ENCODE measurements around the gene PIGS. TPM values are rescaled to one million over a fixed set of nuclear protein-coding genes. Genes with fewer than 3 reads are reported as not detected.

The PIGS gene
- total RNA-seq, 1 donor from 2014 or later = 63.1 TPM

DNA sequence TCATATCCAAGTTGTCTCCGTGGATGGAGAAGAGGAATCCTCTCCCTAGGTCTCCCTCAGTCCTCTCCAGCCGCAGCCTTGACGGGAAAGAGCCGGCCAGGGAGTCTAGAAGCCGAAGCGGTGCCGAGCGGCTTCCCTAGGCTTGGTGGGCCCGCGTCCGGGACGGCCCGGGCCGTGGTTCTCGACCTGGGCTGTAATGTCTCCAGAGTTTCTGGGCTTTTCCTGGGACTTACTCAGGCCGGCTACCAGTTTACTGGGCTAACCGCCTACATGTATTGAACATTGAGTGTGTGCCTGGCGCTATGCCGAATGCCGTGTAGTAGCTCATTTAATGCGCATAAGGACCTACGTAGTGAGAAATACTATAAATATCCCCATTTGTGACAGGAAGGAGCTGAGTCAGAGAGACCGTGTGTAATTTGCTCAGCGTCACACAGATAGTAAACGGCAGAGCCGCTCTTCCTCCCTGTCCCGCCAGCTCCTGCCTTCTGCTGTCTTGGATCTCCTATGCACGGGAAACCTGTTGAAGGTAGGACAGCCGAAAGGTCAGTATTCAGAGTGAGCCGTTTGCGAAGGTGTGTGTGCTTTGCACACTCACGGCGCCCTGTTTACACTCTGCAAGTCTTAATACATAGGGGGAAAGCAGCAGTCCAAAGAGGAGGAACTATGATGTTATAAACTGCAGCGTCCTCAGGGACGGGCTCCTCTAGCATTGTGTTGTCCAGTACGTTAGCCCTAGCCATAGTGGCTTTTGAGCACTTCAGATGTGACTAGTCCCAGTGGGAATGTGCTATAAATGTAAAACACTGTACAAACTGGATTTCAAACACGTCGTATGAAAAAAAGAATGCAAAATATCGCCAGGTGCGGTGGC lies 28.2 kb upstream of the PIGS start:
- Mint-ChIP-seq H3K4me3 (ENCODE audit: unreplicated experiment) (peak overlapping the region; percentile 94), H3K36me3 (ENCODE audit: unreplicated experiment) (no peaks in the 10 kb centered on the region), H3K4me1 (ENCODE audit: low read depth, unreplicated experiment) (peaks cover 9% of the 10 kb centered on the region), H3K27ac (ENCODE audit: unreplicated experiment) (peak overlapping the region; percentile 90), H3K27me3 (ENCODE audit: unreplicated experiment) (peaks cover 2% of the 10 kb centered on the region), H3K9me3 (ENCODE audit: unreplicated experiment) (peaks cover 3% of the 10 kb centered on the region)
- no peak for DNase-seq
- TF ChIP-seq, protein P1, sequence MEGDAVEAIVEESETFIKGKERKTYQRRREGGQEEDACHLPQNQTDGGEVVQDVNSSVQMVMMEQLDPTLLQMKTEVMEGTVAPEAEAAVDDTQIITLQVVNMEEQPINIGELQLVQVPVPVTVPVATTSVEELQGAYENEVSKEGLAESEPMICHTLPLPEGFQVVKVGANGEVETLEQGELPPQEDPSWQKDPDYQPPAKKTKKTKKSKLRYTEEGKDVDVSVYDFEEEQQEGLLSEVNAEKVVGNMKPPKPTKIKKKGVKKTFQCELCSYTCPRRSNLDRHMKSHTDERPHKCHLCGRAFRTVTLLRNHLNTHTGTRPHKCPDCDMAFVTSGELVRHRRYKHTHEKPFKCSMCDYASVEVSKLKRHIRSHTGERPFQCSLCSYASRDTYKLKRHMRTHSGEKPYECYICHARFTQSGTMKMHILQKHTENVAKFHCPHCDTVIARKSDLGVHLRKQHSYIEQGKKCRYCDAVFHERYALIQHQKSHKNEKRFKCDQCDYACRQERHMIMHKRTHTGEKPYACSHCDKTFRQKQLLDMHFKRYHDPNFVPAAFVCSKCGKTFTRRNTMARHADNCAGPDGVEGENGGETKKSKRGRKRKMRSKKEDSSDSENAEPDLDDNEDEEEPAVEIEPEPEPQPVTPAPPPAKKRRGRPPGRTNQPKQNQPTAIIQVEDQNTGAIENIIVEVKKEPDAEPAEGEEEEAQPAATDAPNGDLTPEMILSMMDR (IDR thresholded peaks at IDR 0.05; ENCODE audit: partially characterized antibody, unreplicated experiment) = no peak

DNA sequence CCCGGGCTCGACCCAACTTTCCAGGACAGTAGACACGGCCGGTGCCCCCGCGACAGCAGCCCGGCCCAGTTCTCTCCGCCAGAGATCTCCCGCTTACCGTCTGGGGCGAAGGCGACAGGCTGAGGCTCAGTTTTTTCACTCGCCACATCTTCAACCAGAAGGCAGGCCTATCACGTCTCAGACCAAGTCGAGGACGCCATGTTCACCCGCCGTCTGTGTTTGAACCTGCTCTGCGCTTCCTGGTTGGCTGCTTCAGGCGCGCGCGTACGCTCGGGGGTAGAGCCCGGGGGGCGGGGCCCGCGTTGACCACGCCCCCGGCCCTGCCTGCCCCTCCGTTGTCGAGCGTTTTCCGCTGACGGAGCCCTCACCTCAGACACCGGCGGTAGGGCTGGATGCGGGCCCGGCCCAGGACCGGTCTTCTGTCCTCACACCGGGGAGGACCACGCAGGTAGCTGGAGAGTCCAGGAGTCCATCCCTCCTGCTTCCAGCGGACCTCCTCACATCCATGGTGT lies 27.5 kb upstream of the PIGS start, which contains the start of gene SPAG5:
TSS of gene SPAG5 (minus strand) at position 227 of the 512 bp plus-strand sequence. CDS start at position 148, 79 bp downstream.
- peaks cover 2% of the 10 kb centered on the region for H3K27me3 Mint-ChIP-seq (ENCODE audit: unreplicated experiment)
- H3K4me1 Mint-ChIP-seq (ENCODE audit: low read depth, unreplicated experiment) = peaks cover 9% of the 10 kb centered on the region
- peak within 1 kb of the TSS; percentile 94 for H3K4me3 Mint-ChIP-seq (ENCODE audit: unreplicated experiment)
- DNase-seq = peak; percentile 95
- peak within 1 kb of the TSS; percentile 90 for H3K27ac Mint-ChIP-seq (ENCODE audit: unreplicated experiment)
- H3K9me3 Mint-ChIP-seq (ENCODE audit: unreplicated experiment) = peaks cover 3% of the 10 kb centered on the region
- H3K36me3 Mint-ChIP-seq (ENCODE audit: unreplicated experiment) = no peaks in the 10 kb centered on the region
- TF ChIP-seq, protein P1 (IDR thresholded peaks at IDR 0.05; ENCODE audit: partially characterized antibody, unreplicated experiment) = no peak

DNA sequence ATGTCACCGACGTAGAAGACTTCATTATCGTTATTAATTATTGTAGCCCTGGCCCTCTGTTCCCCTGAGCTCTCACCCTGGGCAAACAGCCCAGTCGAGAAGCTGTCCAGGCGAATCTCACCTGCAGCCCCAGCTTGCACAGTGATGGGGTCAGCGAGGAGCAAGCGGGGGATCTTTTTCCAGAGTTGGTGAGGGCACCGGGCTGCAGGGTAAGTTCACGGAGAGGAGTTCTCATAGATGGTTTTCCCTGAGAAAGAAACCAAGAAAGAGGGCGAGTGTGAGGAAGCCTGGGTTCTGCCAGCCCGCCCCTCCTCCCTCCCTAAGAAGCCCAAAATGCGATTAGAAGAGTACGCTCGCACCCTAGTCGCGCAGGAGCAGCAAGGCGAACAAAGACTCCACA lies 27.1 kb upstream of the PIGS start:
- H3K4me1 Mint-ChIP-seq (ENCODE audit: low read depth, unreplicated experiment) = peaks cover 9% of the 10 kb centered on the region
- peak overlapping the region; percentile 85 for H3K27ac Mint-ChIP-seq (ENCODE audit: unreplicated experiment)
- H3K4me3 Mint-ChIP-seq (ENCODE audit: unreplicated experiment) = peak overlapping the region; percentile 94
- TF ChIP-seq, protein P1 (IDR thresholded peaks at IDR 0.05; ENCODE audit: partially characterized antibody, unreplicated experiment) = no peak
- no peaks in the 10 kb centered on the region for H3K36me3 Mint-ChIP-seq (ENCODE audit: unreplicated experiment)
- no peaks in the 10 kb centered on the region for H3K27me3 Mint-ChIP-seq (ENCODE audit: unreplicated experiment)
- DNase-seq = no peak
- H3K9me3 Mint-ChIP-seq (ENCODE audit: unreplicated experiment) = peaks cover 3% of the 10 kb centered on the region

DNA sequence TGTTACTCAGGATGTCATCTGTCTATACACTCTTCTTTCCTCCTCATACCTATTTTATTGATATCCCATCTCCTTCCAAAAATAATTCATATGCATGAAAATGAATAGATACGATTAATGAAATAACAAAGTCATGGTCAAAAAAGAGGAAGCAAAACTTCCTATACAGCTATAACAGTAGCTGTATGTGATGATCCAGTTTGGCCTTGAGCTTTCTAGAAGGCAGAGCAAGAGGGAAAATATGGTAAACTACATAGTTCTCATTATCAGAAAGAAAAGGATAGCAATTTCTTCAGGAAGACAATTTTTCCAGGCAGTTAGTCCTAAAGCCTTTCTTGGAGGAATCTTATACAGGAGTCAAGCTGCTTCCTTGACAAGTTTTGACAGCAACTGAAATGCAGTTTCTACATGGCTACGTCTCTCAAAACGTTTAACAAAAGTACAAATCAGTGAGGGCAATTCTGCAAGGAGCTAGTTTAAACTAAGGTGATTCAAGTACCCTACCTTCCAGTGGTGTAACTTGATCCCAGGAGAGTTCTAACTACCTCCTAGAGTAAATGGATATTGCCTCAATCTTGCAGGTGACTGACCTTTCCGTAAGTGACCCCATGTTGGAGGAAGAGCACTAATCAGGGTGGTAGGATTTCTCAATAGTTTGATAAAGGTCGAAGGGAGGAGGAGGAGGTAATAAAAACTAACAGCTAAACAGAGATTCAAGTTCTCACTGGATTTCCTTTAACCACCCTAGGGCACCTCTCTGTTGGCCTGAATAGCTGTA lies 26.5 kb upstream of the PIGS start:
- TF ChIP-seq, protein P1 (IDR thresholded peaks at IDR 0.05; ENCODE audit: partially characterized antibody, unreplicated experiment) = no peak
- H3K4me3 Mint-ChIP-seq (ENCODE audit: unreplicated experiment) = peak overlapping the region; percentile 94
- peaks cover 8% of the 10 kb centered on the region for H3K4me1 Mint-ChIP-seq (ENCODE audit: low read depth, unreplicated experiment)
- peaks cover 3% of the 10 kb centered on the region for H3K9me3 Mint-ChIP-seq (ENCODE audit: unreplicated experiment)
- peak overlapping the region; percentile 85 for H3K27ac Mint-ChIP-seq (ENCODE audit: unreplicated experiment)
- H3K36me3 Mint-ChIP-seq (ENCODE audit: unreplicated experiment) = no peaks in the 10 kb centered on the region
- H3K27me3 Mint-ChIP-seq (ENCODE audit: unreplicated experiment) = no peaks in the 10 kb centered on the region
- DNase-seq = no peak
